ENCODE measurements around the gene RNF220. TPM values are rescaled to one million over a fixed set of nuclear protein-coding genes. Genes with fewer than 3 reads are reported as not detected.

RNF220 gene
- total RNA-seq, 1 donor from 2014 or later: 76.4 TPM

GRCh38 chr1:44505210-44505993 lies 100.3 kb downstream of the RNF220 start:
- DNase-seq (ENCODE audit: missing footprints) (no peak), ATAC-seq (peak; percentile 34)
- intact Hi-C loops (cut with DNase I): loop anchor here (10.0 kb wide), 1 partner anchor 291 kb away; the partner anchor contains the start of gene DMAP1

GRCh38 chr1:44507490-44508396 lies 102.7 kb downstream of the RNF220 start:
- DNase-seq (ENCODE audit: missing footprints): no peak
- intact Hi-C loops (cut with DNase I): loop anchor here (10.0 kb wide), 1 partner anchor 293 kb away; the partner anchor contains the start of gene DMAP1
- no peak for ATAC-seq

- intact Hi-C loops (cut with DNase I): loop anchor here (10.0 kb wide), 1 partner anchor 294 kb away; the partner anchor contains the start of gene DMAP1
- DNase-seq (ENCODE audit: missing footprints) (no peak), ATAC-seq (no peak)
Measured at GRCh38 chr1:44508397-44508745, 103.3 kb downstream of the RNF220 start.

- intact Hi-C loops (cut with DNase I): no loop called here
- no peak for DNase-seq (ENCODE audit: missing footprints)
Measured at GRCh38 chr1:44511363-44511762, 106.3 kb downstream of the RNF220 start.

GRCh38 chr1:44511769-44512168 lies 106.7 kb downstream of the RNF220 start:
- intact Hi-C loops (cut with DNase I): no loop called here
- ATAC-seq: no peak
- DNase-seq (ENCODE audit: missing footprints): no peak

More at GRCh38 chr1:44511363-44511762, 106.3 kb downstream of the RNF220 start:
- ATAC-seq: no peak

GRCh38 chr1:44512313-44512885 lies 107.3 kb downstream of the RNF220 start:
- intact Hi-C loops (cut with DNase I): no loop called here
- DNase-seq (ENCODE audit: missing footprints) (no peak), ATAC-seq (no peak)

- intact Hi-C loops (cut with DNase I): no loop called here
- ATAC-seq: no peak
- no peak for DNase-seq (ENCODE audit: missing footprints)
Measured at GRCh38 chr1:44513111-44513510, 108.1 kb downstream of the RNF220 start.

GRCh38 chr1:44514673-44515072 lies 109.6 kb downstream of the RNF220 start:
- ATAC-seq: no peak
- DNase-seq (ENCODE audit: missing footprints): no peak
- intact Hi-C loops (cut with DNase I): no loop called here

- ATAC-seq: no peak
- no peak for DNase-seq (ENCODE audit: missing footprints)
- intact Hi-C loops (cut with DNase I): no loop called here
Measured at GRCh38 chr1:44515416-44515815, 110.4 kb downstream of the RNF220 start.

- intact Hi-C loops (cut with DNase I): no loop called here
- DNase-seq (ENCODE audit: missing footprints) (no peak), ATAC-seq (no peak)
Measured at GRCh38 chr1:44519035-44519676, 114.1 kb downstream of the RNF220 start.

GRCh38 chr1:44521378-44522080 lies 116.5 kb downstream of the RNF220 start:
- no peak for ATAC-seq
- no peak for DNase-seq (ENCODE audit: missing footprints)
- intact Hi-C loops (cut with DNase I): no loop called here

- intact Hi-C loops (cut with DNase I): no loop called here
Measured at GRCh38 chr1:44523593-44524591, 118.8 kb downstream of the RNF220 start.

GRCh38 chr1:44524655-44525500 lies 119.8 kb downstream of the RNF220 start:
- ATAC-seq: no peak
- intact Hi-C loops (cut with DNase I): no loop called here
- DNase-seq (ENCODE audit: missing footprints): no peak

More at GRCh38 chr1:44523593-44524591, 118.8 kb downstream of the RNF220 start:
- no peak for DNase-seq (ENCODE audit: missing footprints)
- no peak for ATAC-seq

GRCh38 chr1:44526295-44527073 lies 121.4 kb downstream of the RNF220 start:
- no peak for DNase-seq (ENCODE audit: missing footprints)
- intact Hi-C loops (cut with DNase I): no loop called here
- ATAC-seq: no peak

GRCh38 chr1:44531785-44532566 lies 126.9 kb downstream of the RNF220 start:
- DNase-seq (ENCODE audit: missing footprints): no peak
- ATAC-seq: no peak
- intact Hi-C loops (cut with DNase I): no loop called here
